Brain microvascular endothelial cell (primary cell): Measurements from ENCODE around the gene OSBPL10.

Experiments used
- DNase-seq: peaks from one replicate; pipeline ENCODE4 v3.0.0-alpha.2; 2020
- H3K27ac ChIP-seq: fragments of 250-450 bp; sonication (Bioruptor Pico); 2 replicates; pipeline ENCODE4 v1.5.1; 2020; ENCODE audit warnings: mild to moderate bottlenecking, moderate library complexity
- H3K27me3 ChIP-seq: fragments of 250-450 bp; sonication (Bioruptor Pico); replicated peaks from 2 replicates; pipeline ENCODE4 v1.5.1; 2020; ENCODE audit warnings: mild to moderate bottlenecking
- H3K36me3 ChIP-seq: fragments of 250-450 bp; sonication (Bioruptor Pico); replicated peaks from 2 replicates; pipeline ENCODE4 v1.5.1; 2020; ENCODE audit warnings: mild to moderate bottlenecking
- H3K4me3 ChIP-seq: 2 replicates; pipeline ENCODE4 v1.5.1; 2011; ENCODE audit warnings: low read depth, mild to moderate bottlenecking, control low read depth, low read length, moderate library complexity
- CTCF ChIP-seq: IDR thresholded peaks from 2 replicates; pipeline ENCODE4 v1.5.1; 2011; ENCODE audit warnings: low read depth, mild to moderate bottlenecking, moderate library complexity, low read length, control low read depth, inconsistent platforms; ENCODE audit errors: missing control alignments
- in situ Hi-C: cut with HindIII; loops from 2 replicates; pipeline ENCODE4 v1.10.0; 2017; ENCODE audit warnings: low sequenced_read_pairs, low pct_ligation_motif_present

The OSBPL10 gene

GRCh38 chr3:31636694-31637442, 344.2 kb downstream of the OSBPL10 start:
- no peak for DNase-seq
- H3K27me3 ChIP-seq: no peaks in the 10 kb centered on the region
- H3K27ac ChIP-seq: no peak overlapping the region
- H3K4me3 ChIP-seq: no peak overlapping the region
- in situ Hi-C loops: no loop called here
- no peak for TF ChIP-seq CTCF
- peaks cover 5% of the 10 kb centered on the region for H3K36me3 ChIP-seq

- no peak overlapping the region for H3K4me3 ChIP-seq
- in situ Hi-C loops: no loop called here
- no peaks in the 10 kb centered on the region for H3K27me3 ChIP-seq
- no peak for DNase-seq
- no peak overlapping the region for H3K27ac ChIP-seq
- H3K36me3 ChIP-seq: peaks cover 6% of the 10 kb centered on the region
- no peak for TF ChIP-seq CTCF
Observed at GRCh38 chr3:31636049-31636448, 345.0 kb downstream of the OSBPL10 start.

GRCh38 chr3:31635545-31635944, 345.5 kb downstream of the OSBPL10 start:
- Histone ChIP-seq H3K4me3 (no peak overlapping the region), H3K27me3 (no peaks in the 10 kb centered on the region), H3K27ac (no peak overlapping the region), H3K36me3 (peaks cover 6% of the 10 kb centered on the region)
- no peak for DNase-seq
- no peak for TF ChIP-seq CTCF
- in situ Hi-C loops: no loop called here

GRCh38 chr3:31634476-31634875, 346.6 kb downstream of the OSBPL10 start:
- Histone ChIP-seq H3K36me3 (peaks cover 6% of the 10 kb centered on the region), H3K27ac (no peak overlapping the region), H3K4me3 (no peak overlapping the region), H3K27me3 (no peaks in the 10 kb centered on the region)
- peak; percentile 43 for DNase-seq
- no peak for TF ChIP-seq CTCF
- in situ Hi-C loops: no loop called here

- Histone ChIP-seq H3K4me3 (no peak overlapping the region), H3K27me3 (no peaks in the 10 kb centered on the region), H3K27ac (no peak overlapping the region), H3K36me3 (peaks cover 6% of the 10 kb centered on the region)
- no peak for TF ChIP-seq CTCF
- no peak for DNase-seq
- in situ Hi-C loops: no loop called here
Observed at GRCh38 chr3:31629054-31629453, 352.0 kb downstream of the OSBPL10 start.

DNA sequence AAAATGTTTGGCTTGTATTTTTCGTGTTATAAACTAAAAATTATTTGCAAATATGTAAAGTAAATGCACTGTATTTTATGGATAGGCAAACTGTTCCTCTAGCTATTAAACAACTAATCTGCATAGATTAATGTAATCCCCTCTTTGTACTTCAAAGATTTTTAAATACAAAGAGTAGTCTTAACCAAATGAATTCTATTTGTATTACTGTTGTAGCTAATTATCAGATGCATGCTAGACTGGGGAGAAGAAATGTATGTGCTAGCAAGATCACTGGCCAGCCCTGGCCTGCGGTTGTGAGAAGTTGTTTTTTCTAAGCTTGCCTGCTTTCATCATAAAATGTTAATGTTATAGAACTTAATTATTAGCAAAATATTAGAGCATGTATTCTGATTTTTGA, 355.7 kb downstream of the OSBPL10 start:
- in situ Hi-C loops: no loop called here
- H3K4me3 ChIP-seq: no peak overlapping the region
- DNase-seq: no peak
- H3K36me3 ChIP-seq: peaks cover 3% of the 10 kb centered on the region
- H3K27ac ChIP-seq: no peak overlapping the region
- TF ChIP-seq CTCF: no peak
- no peaks in the 10 kb centered on the region for H3K27me3 ChIP-seq
